ENCODE data around the gene ERF. TPM values are rescaled to one million over a fixed set of nuclear protein-coding genes. Genes with fewer than 3 reads are reported as not detected.

The ERF gene
- total and polyA plus RNA-seq, 4 experiments from 2014 or later, result 2.7 to 39.9 (median 21.1) TPM

DNA sequence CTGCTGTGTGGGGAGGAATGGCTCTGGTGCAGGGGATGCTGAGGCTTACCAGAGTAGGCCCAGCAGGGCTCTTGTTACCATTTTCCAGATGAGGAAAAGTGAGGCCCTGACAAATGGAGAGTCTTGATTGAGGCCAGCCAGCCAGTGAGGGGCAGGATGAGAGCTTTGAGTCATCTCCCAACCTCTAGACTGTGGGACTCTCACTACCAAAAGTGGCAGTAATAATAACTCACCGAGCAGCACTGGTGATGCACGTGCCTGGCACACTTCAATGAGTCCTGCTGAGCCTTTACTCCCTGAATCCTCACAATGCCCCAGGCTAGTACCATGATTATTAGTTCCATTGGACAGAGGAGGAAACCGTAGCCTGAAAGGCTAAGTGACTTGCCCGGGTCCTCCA, 21.9 kb upstream of the ERF start:
- POLR2A ChIA-PET (ENCODE audit: partially characterized antibody), result interaction anchor here (0.9 to 9.3 kb wide), 3 partner anchors 26 to 78 kb away, joined by 3 to 139 read pairs (median 4); partner anchors contain the start of gene GSK3A
- intact Hi-C loops (cut with micrococcal nuclease), result no loop called here
- Mint-ChIP-seq H3K9me3 (no peaks in the 10 kb centered on the region), H3K27me3 (no peaks in the 10 kb centered on the region), H3K27ac (peak overlapping the region in 4 of 7 donors; percentile 12 to 90 (median 49)), H3K36me3 (peaks cover 6 to 12% of the 10 kb centered on the region in 2 donors), H3K4me1 (peaks cover 34 to 48% (median 41%) of the 10 kb centered on the region in 4 donors), H3K4me3 (no peak overlapping the region)
- H3K4me3 ChIP-seq (ENCODE audit: low read length in 2 of 2), result no peak overlapping the region
- no peaks in the 10 kb centered on the region for H3K27me3 ChIP-seq (ENCODE audit: insufficient read depth, low read length)
- peaks cover 44% of the 10 kb centered on the region for H3K4me1 ChIP-seq (ENCODE audit: insufficient read depth, low read length)
- CTCF ChIA-PET (ENCODE audit: partially characterized antibody), result interaction anchor here (2.2 to 4.4 kb wide), 2 partner anchors 33 to 144 kb away, joined by 5 to 77 read pairs; partner anchors contain the start of genes GSK3A and POU2F2
- peak overlapping the region; percentile 8 for H3K27ac ChIP-seq (ENCODE audit: low read depth, low read length)
- H3K9me3 ChIP-seq (ENCODE audit: control insufficient read depth in 1 of 2, low read length in 2 of 2), result no peaks in the 10 kb centered on the region
- no peak for DNase-seq
- H3K36me3 ChIP-seq (ENCODE audit: insufficient read depth, low read length), result peaks cover 13% of the 10 kb centered on the region

DNA sequence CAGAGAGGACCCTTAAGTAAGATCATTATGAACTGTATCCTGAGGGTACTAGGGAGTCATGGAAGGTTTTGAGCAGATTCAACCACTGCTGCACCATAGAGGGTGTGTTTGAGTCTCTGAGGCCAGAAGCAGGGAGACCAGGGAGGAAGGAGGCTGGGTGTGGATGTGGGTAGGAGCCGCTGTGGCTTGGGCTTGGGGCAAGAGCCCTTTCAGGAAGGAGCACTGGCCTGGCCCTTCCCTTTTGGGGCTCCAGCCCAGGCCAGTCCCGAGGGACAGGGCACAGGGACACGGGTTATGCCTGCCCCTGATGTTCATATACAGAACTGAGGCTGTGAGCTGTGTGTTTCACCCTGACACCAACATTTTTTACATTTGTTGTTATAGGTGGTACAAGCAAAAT, 21.4 kb upstream of the ERF start:
- CTCF ChIA-PET (ENCODE audit: partially characterized antibody), result no interaction called here
- Mint-ChIP-seq H3K27ac (peak overlapping the region; percentile 12 to 94 (median 87)), H3K4me1 (peaks cover 33 to 52% (median 42%) of the 10 kb centered on the region in 4 donors), H3K4me3 (peak overlapping the region in 6 of 8 donors; percentile 2 to 80 (median 67)), H3K27me3 (no peaks in the 10 kb centered on the region), H3K9me3 (no peaks in the 10 kb centered on the region), H3K36me3 (peaks cover 6 to 16% of the 10 kb centered on the region in 2 donors)
- peak overlapping the region; percentile 8 for H3K27ac ChIP-seq (ENCODE audit: low read depth, low read length)
- H3K9me3 ChIP-seq (ENCODE audit: control insufficient read depth in 1 of 2, low read length in 2 of 2), result no peaks in the 10 kb centered on the region
- intact Hi-C loops (cut with micrococcal nuclease), result no loop called here
- H3K4me3 ChIP-seq (ENCODE audit: low read length in 2 of 2), result no peak overlapping the region
- no peak for DNase-seq
- H3K4me1 ChIP-seq (ENCODE audit: insufficient read depth, low read length), result peaks cover 44% of the 10 kb centered on the region
- no peaks in the 10 kb centered on the region for H3K27me3 ChIP-seq (ENCODE audit: insufficient read depth, low read length)
- POLR2A ChIA-PET (ENCODE audit: partially characterized antibody), result interaction anchor here (0.9 to 9.3 kb wide), 3 partner anchors 25 to 77 kb away, joined by 3 to 139 read pairs (median 4); partner anchors contain the start of gene GSK3A
- H3K36me3 ChIP-seq (ENCODE audit: insufficient read depth, low read length), result peaks cover 13% of the 10 kb centered on the region

DNA sequence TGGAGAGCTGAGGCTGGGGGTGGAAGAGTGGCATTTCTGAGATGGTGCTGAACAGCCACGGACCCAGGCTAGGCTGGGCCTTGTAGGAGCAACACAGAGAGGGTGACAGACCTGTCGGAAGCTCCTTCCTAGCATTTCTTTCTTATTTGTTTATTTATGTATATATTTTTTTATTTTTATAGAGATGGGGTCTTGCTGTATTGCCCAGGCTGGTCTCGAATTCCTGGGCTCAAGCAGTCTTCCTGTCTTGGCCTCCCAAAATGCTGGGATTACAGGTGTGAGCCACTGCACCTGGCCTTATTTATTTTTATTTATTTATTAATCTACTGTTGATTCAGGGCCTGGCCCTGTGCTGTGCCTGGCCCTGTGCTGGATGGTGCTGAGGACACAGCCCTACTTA, 20.6 kb upstream of the ERF start:
- H3K4me3 Mint-ChIP-seq, result peak overlapping the region in 1 of 8 donors; percentile 71
- no peaks in the 10 kb centered on the region for H3K27me3 ChIP-seq (ENCODE audit: insufficient read depth, low read length)
- ChIA-PET POLR2A (ENCODE audit: partially characterized antibody) (interaction anchor here (1.1 to 1.4 kb wide), 2 partner anchors 17 to 33 kb away, joined by 4 read pairs; partner anchors contain the start of gene GSK3A), CTCF (ENCODE audit: partially characterized antibody) (interaction anchor here (0.9 to 1.0 kb wide), 2 partner anchors 21 to 23 kb away, joined by 3 to 4 read pairs; no protein-coding TSS in a partner anchor)
- no peaks in the 10 kb centered on the region for H3K9me3 ChIP-seq (ENCODE audit: control insufficient read depth in 1 of 2, low read length in 2 of 2)
- peak overlapping the region in 6 of 7 donors; percentile 65 to 94 (median 88) for H3K27ac Mint-ChIP-seq
- H3K27me3 Mint-ChIP-seq, result no peaks in the 10 kb centered on the region
- no peak for DNase-seq
- intact Hi-C loops (cut with micrococcal nuclease), result no loop called here
- no peak overlapping the region for H3K27ac ChIP-seq (ENCODE audit: low read depth, low read length)
- H3K4me1 ChIP-seq (ENCODE audit: insufficient read depth, low read length), result peaks cover 49% of the 10 kb centered on the region
- no peaks in the 10 kb centered on the region for H3K9me3 Mint-ChIP-seq
- H3K4me3 ChIP-seq (ENCODE audit: low read length in 2 of 2), result no peak overlapping the region
- H3K36me3 Mint-ChIP-seq, result peaks cover 6 to 18% of the 10 kb centered on the region in 2 donors
- peaks cover 38 to 60% (median 43%) of the 10 kb centered on the region in 4 donors for H3K4me1 Mint-ChIP-seq
- H3K36me3 ChIP-seq (ENCODE audit: insufficient read depth, low read length), result peaks cover 13% of the 10 kb centered on the region

DNA sequence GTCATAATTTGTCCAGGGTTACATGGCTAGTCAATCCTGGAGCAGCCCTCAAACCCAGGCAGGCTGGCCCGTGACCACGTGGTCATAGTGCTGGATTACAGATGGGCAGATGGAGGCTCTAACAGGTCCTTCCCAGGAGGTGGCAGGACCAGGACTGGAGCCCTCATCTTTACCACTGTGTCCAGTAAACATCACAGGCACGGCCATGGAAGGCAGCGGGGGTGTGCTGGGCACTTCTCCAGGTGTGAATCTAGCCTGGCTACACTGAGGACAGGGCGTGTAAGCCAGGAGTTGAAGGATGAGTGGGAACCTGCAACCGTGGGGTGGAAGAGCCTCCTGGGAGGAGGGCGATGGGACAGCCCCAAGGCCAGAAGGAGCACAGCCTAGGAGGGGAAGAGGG, 20.2 kb upstream of the ERF start:
- H3K36me3 Mint-ChIP-seq, result peaks cover 6 to 21% of the 10 kb centered on the region in 2 donors
- no peaks in the 10 kb centered on the region for H3K27me3 Mint-ChIP-seq
- peak overlapping the region in 5 of 7 donors; percentile 65 to 83 (median 75) for H3K27ac Mint-ChIP-seq
- Histone ChIP-seq H3K27me3 (ENCODE audit: insufficient read depth, low read length) (no peaks in the 10 kb centered on the region), H3K4me3 (ENCODE audit: low read length in 2 of 2) (no peak overlapping the region), H3K27ac (ENCODE audit: low read depth, low read length) (no peak overlapping the region), H3K9me3 (ENCODE audit: control insufficient read depth in 1 of 2, low read length in 2 of 2) (no peaks in the 10 kb centered on the region), H3K36me3 (ENCODE audit: insufficient read depth, low read length) (peaks cover 13% of the 10 kb centered on the region), H3K4me1 (ENCODE audit: insufficient read depth, low read length) (peaks cover 53% of the 10 kb centered on the region)
- H3K9me3 Mint-ChIP-seq, result no peaks in the 10 kb centered on the region
- DNase-seq, result no peak
- peaks cover 41 to 64% (median 45%) of the 10 kb centered on the region in 4 donors for H3K4me1 Mint-ChIP-seq
- POLR2A ChIA-PET (ENCODE audit: partially characterized antibody), result interaction anchor here (1.1 to 1.4 kb wide), 2 partner anchors 16 to 33 kb away, joined by 4 read pairs; partner anchors contain the start of gene GSK3A
- CTCF ChIA-PET (ENCODE audit: partially characterized antibody), result interaction anchor here (0.9 to 1.0 kb wide), 2 partner anchors 21 to 23 kb away, joined by 3 to 4 read pairs; no protein-coding TSS in a partner anchor
- intact Hi-C loops (cut with micrococcal nuclease), result no loop called here
- H3K4me3 Mint-ChIP-seq, result peak overlapping the region in 2 of 8 donors; percentile 15 to 20

DNA sequence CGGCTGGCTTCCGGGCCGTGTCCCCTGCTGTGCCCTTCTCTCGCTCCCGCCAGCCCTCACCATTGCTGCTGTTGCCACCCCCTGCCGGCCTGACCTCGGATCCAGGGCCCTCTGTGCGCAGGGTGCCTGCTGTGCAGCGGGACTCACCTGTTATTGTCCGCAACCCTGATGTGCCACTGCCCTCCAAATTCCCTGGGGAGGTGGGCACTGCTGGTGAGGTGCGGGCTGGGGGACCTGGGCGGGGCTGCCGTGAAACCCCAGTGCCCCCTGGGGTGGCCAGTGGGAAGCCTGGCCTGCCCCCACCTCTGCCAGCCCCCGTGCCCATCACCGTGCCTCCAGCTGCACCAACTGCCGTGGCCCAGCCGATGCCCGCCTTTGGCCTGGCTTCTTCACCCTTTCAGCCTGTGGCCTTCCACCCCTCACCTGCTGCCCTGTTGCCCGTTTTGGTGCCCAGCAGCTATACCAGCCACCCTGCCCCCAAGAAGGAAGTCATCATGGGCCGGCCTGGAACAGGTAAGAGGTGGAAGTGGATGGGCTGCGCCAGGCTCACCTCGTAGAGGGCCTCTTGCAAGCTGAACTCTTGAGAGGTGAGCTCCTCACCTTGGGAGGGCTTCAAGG, 19.2 kb upstream of the ERF start:
- intact Hi-C loops (cut with micrococcal nuclease), result no loop called here
- H3K36me3 ChIP-seq (ENCODE audit: insufficient read depth, low read length), result peaks cover 13% of the 10 kb centered on the region
- ChIA-PET POLR2A (ENCODE audit: partially characterized antibody) (interaction anchor here (1.1 to 2.4 kb wide), 3 partner anchors 15 to 32 kb away, joined by 4 to 5 read pairs (median 4); partner anchors contain the start of gene GSK3A), CTCF (ENCODE audit: partially characterized antibody) (interaction anchor here (0.9 to 1.0 kb wide), 2 partner anchors 22 kb away, joined by 3 to 4 read pairs; no protein-coding TSS in a partner anchor)
- no peak overlapping the region for H3K27ac ChIP-seq (ENCODE audit: low read depth, low read length)
- no peaks in the 10 kb centered on the region for H3K9me3 ChIP-seq (ENCODE audit: control insufficient read depth in 1 of 2, low read length in 2 of 2)
- no peak for DNase-seq
- peaks cover 6 to 19% of the 10 kb centered on the region in 2 donors for H3K36me3 Mint-ChIP-seq
- H3K4me1 Mint-ChIP-seq, result peaks cover 41 to 66% (median 42%) of the 10 kb centered on the region in 4 donors
- no peaks in the 10 kb centered on the region for H3K9me3 Mint-ChIP-seq
- no peaks in the 10 kb centered on the region for H3K27me3 ChIP-seq (ENCODE audit: insufficient read depth, low read length)
- no peaks in the 10 kb centered on the region for H3K27me3 Mint-ChIP-seq
- H3K27ac Mint-ChIP-seq, result peak overlapping the region in 3 of 7 donors; percentile 57 to 78 (median 75)
- peaks cover 54% of the 10 kb centered on the region for H3K4me1 ChIP-seq (ENCODE audit: insufficient read depth, low read length)
- H3K4me3 ChIP-seq (ENCODE audit: low read length in 2 of 2), result no peak overlapping the region
- H3K4me3 Mint-ChIP-seq, result peak overlapping the region in 1 of 8 donors; percentile 25

DNA sequence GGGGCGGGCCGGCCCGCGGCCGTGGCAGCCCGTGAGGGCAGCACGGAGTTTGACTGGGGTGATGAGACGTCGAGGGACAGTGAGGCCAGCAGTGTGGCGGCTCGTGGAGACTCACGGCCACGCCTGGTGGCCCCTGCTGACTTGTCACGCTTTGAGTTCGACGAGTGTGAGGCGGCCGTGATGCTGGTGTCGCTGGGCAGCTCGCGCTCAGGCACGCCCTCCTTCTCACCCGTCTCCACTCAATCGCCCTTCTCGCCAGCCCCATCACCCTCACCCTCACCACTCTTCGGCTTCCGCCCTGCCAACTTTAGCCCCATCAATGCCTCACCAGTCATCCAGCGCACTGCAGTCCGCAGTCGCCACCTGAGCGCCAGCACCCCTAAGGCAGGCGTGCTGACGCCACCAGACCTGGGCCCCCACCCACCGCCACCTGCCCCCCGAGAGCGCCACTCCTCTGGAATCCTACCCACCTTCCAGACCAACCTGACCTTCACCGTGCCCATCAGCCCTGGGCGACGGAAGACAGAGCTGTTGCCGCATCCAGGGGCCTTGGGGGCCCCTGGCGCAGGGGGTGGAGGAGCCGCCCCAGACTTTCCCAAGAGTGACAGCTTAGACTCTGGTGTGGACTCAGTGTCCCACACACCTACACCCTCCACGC, 18.6 kb upstream of the ERF start:
- H3K27me3 ChIP-seq (ENCODE audit: insufficient read depth, low read length), result no peaks in the 10 kb centered on the region
- Mint-ChIP-seq H3K4me3 (no peak overlapping the region), H3K4me1 (peaks cover 35 to 59% (median 39%) of the 10 kb centered on the region in 4 donors), H3K27me3 (no peaks in the 10 kb centered on the region), H3K36me3 (peaks cover 6 to 19% of the 10 kb centered on the region in 2 donors), H3K9me3 (no peaks in the 10 kb centered on the region), H3K27ac (peak overlapping the region in 1 of 7 donors; percentile 50)
- intact Hi-C loops (cut with micrococcal nuclease), result no loop called here
- H3K4me1 ChIP-seq (ENCODE audit: insufficient read depth, low read length), result peaks cover 48% of the 10 kb centered on the region
- POLR2A ChIA-PET (ENCODE audit: partially characterized antibody), result interaction anchor here (2.4 to 8.1 kb wide), 2 partner anchors 9 to 29 kb away, joined by 5 to 131 read pairs; no protein-coding TSS in a partner anchor
- H3K27ac ChIP-seq (ENCODE audit: low read depth, low read length), result no peak overlapping the region
- DNase-seq, result no peak
- no peak overlapping the region for H3K4me3 ChIP-seq (ENCODE audit: low read length in 2 of 2)
- H3K36me3 ChIP-seq (ENCODE audit: insufficient read depth, low read length), result peaks cover 13% of the 10 kb centered on the region
- no peaks in the 10 kb centered on the region for H3K9me3 ChIP-seq (ENCODE audit: control insufficient read depth in 1 of 2, low read length in 2 of 2)
- CTCF ChIA-PET (ENCODE audit: partially characterized antibody), result no interaction called here
